SK-N-SH (cell line): ENCODE measurements around the gene ZNF467. TPM values are rescaled to one million over a fixed set of nuclear protein-coding genes. Genes with fewer than 3 reads are reported as not detected.

Experiments
- CTCF ChIA-PET: fragments of 300-600, 350-600 bp; formaldehyde crosslinking; extraction: SDS; loops from one replicate; lab custom pipeline; 2021; lab: Yijun Ruan, JAX
- POLR2A ChIA-PET: fragments of 350-600 bp; sonication (Branson Sonifier 250); formaldehyde crosslinking; extraction: SDS; loops from one replicate; lab custom pipeline; 2020; ENCODE audit warnings: antibody characterized with exemption, inconsistent platforms; lab: Yijun Ruan, JAX
- DNase-seq: peaks from one replicate; pipeline ENCODE4 v3.0.0; 2012
- H2AFZ ChIP-seq: fragments of 200-600 bp; sonication (generic); 2 replicates; pipeline ENCODE4 v1.8.1; 2016; ENCODE audit warnings: antibody characterized with exemption, mild to moderate bottlenecking, low read depth
- H3F3A ChIP-seq: fragments of 200-600 bp; sonication (generic); replicated peaks from 2 replicates; pipeline ENCODE3; 2016; ENCODE audit warnings: antibody characterized with exemption, mild to moderate bottlenecking; ENCODE audit not compliant: insufficient read depth
- H3K27ac ChIP-seq, 2 experiments: fragments of 200-500 bp in 1 of 2; fragments of 200-600 bp in 1 of 2; sonication (Bioruptor generic) in 1 of 2; sonication (generic), shearing (Covaris generic) in 1 of 2; 2 replicates each; pipeline versions ENCODE4 v1.5.1 to v1.6.1; 2014 to 2016; ENCODE audit warnings: low read depth in 2 of 2, inconsistent platforms in 1 of 2, low read length in 1 of 2, mild to moderate bottlenecking in 1 of 2, mixed read lengths in 1 of 2
- H3K27me3 ChIP-seq: fragments of 200-600 bp; sonication (generic), shearing (Covaris generic); 2 replicates; pipeline ENCODE4 v1.6.1; 2016; ENCODE audit warnings: mixed run types; ENCODE audit not compliant: insufficient read depth
- H3K36me3 ChIP-seq, 2 experiments: fragments of 200-500 bp in 1 of 2; fragments of 200-600 bp in 1 of 2; sonication (Bioruptor generic) in 1 of 2; sonication (generic) in 1 of 2; replicated peaks in 1 of 2; 2 replicates each; pipeline versions ENCODE3 to v1.5.1; 2014 to 2016; ENCODE audit warnings: low read length in 1 of 2, mild to moderate bottlenecking in 1 of 2; ENCODE audit not compliant: insufficient read depth in 2 of 2, control insufficient read depth in 1 of 2
- H3K4me1 ChIP-seq, 2 experiments: fragments of 200-500 bp in 1 of 2; fragments of 200-600 bp in 1 of 2; sonication (Bioruptor generic) in 1 of 2; sonication (generic), shearing (Covaris generic) in 1 of 2; 2 replicates each; pipeline versions ENCODE4 v1.5.1 to v1.6.1; 2014 to 2016; ENCODE audit warnings: low read depth in 1 of 2, low read length in 1 of 2, mixed run types in 1 of 2; ENCODE audit not compliant: insufficient read depth in 2 of 2, control insufficient read depth in 1 of 2
- H3K4me2 ChIP-seq: fragments of 200-600 bp; sonication (generic), shearing (Covaris generic); 2 replicates; pipeline ENCODE4 v1.6.1; 2017; ENCODE audit warnings: mixed run types
- H3K4me3 ChIP-seq, 2 experiments: fragments of 200-500 bp in 1 of 2; fragments of 200-600 bp in 1 of 2; sonication (Bioruptor generic) in 1 of 2; sonication (generic), shearing (Covaris generic) in 1 of 2; 2 replicates each; pipeline versions ENCODE4 v1.5.1 to v1.8.1; 2014 to 2016; ENCODE audit warnings: low read depth in 2 of 2, inconsistent platforms in 1 of 2, low read length in 1 of 2, mild to moderate bottlenecking in 1 of 2, mixed read lengths in 1 of 2, moderate library complexity in 1 of 2
- H3K79me2 ChIP-seq: fragments of 200-600 bp; sonication (generic); 2 replicates; pipeline ENCODE4 v1.8.1; 2017; ENCODE audit warnings: mild to moderate bottlenecking; ENCODE audit not compliant: insufficient read depth
- H3K9ac ChIP-seq: fragments of 200-600 bp; sonication (generic); 2 replicates; pipeline ENCODE4 v1.6.1; 2017; ENCODE audit warnings: mixed run types
- H3K9me2 ChIP-seq: fragments of 200-600 bp; sonication (generic); 2 replicates; pipeline ENCODE4 v1.6.1; 2017; ENCODE audit warnings: mixed run types
- H3K9me3 ChIP-seq: fragments of 200-600 bp; sonication (generic); 2 replicates; pipeline ENCODE4 v1.6.1; 2017; ENCODE audit warnings: mixed run types, mild to moderate bottlenecking, moderate library complexity
- H4K20me1 ChIP-seq: fragments of 200-600 bp; sonication (generic); 2 replicates; pipeline ENCODE4 v1.6.1; 2017; ENCODE audit warnings: mild to moderate bottlenecking, mixed run types; ENCODE audit not compliant: insufficient read depth
- FOSL2 ChIP-seq: IDR thresholded peaks from 2 replicates; pipeline ENCODE4 v1.4.0; 2012; ENCODE audit warnings: low read depth, mild to moderate bottlenecking, moderate library complexity, borderline replicate concordance
- FOXM1 ChIP-seq: IDR thresholded peaks from 2 replicates; pipeline ENCODE4 v1.4.0; 2012; ENCODE audit warnings: low read depth, mild to moderate bottlenecking
- IRF3 ChIP-seq: fragments of 150-350 bp; IDR thresholded peaks from 2 replicates; pipeline ENCODE4 v1.6.1; 2016; ENCODE audit warnings: mild to moderate bottlenecking, low read depth, low read length
- MEF2A ChIP-seq: IDR thresholded peaks from 2 replicates; pipeline ENCODE4 v1.4.0; 2012; ENCODE audit warnings: low read depth, borderline replicate concordance
- MXI1 ChIP-seq: IDR thresholded peaks from 2 replicates; pipeline ENCODE4 v1.6.1; 2012; ENCODE audit warnings: mild to moderate bottlenecking, low read depth, low read length, improper control_type of control experiment
- NRF1 ChIP-seq: IDR thresholded peaks from 2 replicates; pipeline ENCODE4 v1.6.1; 2012; ENCODE audit warnings: low read depth, mild to moderate bottlenecking, low read length
- POLR2AphosphoS5 ChIP-seq: IDR thresholded peaks from 2 replicates; pipeline ENCODE4 v1.6.1; 2012; ENCODE audit warnings: low read depth, low read length
- REST ChIP-seq: IDR thresholded peaks from 2 replicates; pipeline ENCODE4 v1.6.1; 2012; ENCODE audit warnings: mild to moderate bottlenecking, low read depth, low read length, moderate library complexity
- RFX5 ChIP-seq: IDR thresholded peaks from 2 replicates; pipeline ENCODE4 v1.6.1; 2012; ENCODE audit warnings: mild to moderate bottlenecking, improper control_type of control experiment, low read length
- RXRA ChIP-seq: IDR thresholded peaks from 2 replicates; pipeline ENCODE4 v1.4.0; 2012; ENCODE audit warnings: low read depth, mild to moderate bottlenecking, borderline replicate concordance
- SMC3 ChIP-seq: IDR thresholded peaks from 2 replicates; pipeline ENCODE4 v1.6.1; 2012; ENCODE audit warnings: low read depth, low read length, improper control_type of control experiment
- TAF1 ChIP-seq: IDR thresholded peaks from 2 replicates; pipeline ENCODE4 v1.6.1; 2012; ENCODE audit warnings: low read depth, mild to moderate bottlenecking, low read length, moderate library complexity, borderline replicate concordance
- TEAD4 ChIP-seq: IDR thresholded peaks from 2 replicates; pipeline ENCODE4 v1.4.0; 2012; ENCODE audit warnings: mild to moderate bottlenecking, borderline replicate concordance; ENCODE audit not compliant: insufficient read depth
- USF1 ChIP-seq: IDR thresholded peaks from 2 replicates; pipeline ENCODE4 v1.4.0; 2012; ENCODE audit warnings: low read depth, borderline replicate concordance
- WGBS: methylation state at CpG from one replicate; pipeline ENCODE4 v1.1.6; 2017; ENCODE audit warnings: low lambda C conversion rate; 5-methylcytosine and 5-hydroxymethylcytosine counted together
- polyA plus RNA-seq, 3 experiments: library from polyadenylated mRNA; depleted of rRNA; stranded (reverse); fragments of >200 nt; gene quantifications; 2 replicates each; pipeline ENCODE4 v1.2.3, GENCODE V29; 2012
- TF ChIP-seq, protein P1 (sequence below): IDR thresholded peaks from 2 replicates; pipeline ENCODE4; 2012

Gene ZNF467
- polyA plus RNA-seq, 1 of the 3 experiments (the other 2 are of a cell fraction) = 4.1 TPM

GRCh38 chr7:149724661-149725425 lies 48.5 kb downstream of the ZNF467 start:
- H3K4me1 ChIP-seq = peaks cover 0 to 11% of the 10 kb centered on the region in 2 experiments; a peak in 1 of 4 replicates
- no peak overlapping the region for H3K4me3 ChIP-seq
- WGBS = 92% methylated on average over 12 of the region's 12 CpGs
- H2AFZ ChIP-seq = no peak overlapping the region
- no peaks in the 10 kb centered on the region for H3K27me3 ChIP-seq
- no peak overlapping the region for H3K27ac ChIP-seq
- no peaks in the 10 kb centered on the region for H3K79me2 ChIP-seq
- TF ChIP-seq SMC3 (no peak), MXI1 (no peak), REST (no peak), RXRA (no peak), TAF1 (no peak), POLR2AphosphoS5 (no peak), USF1 (no peak), FOSL2 (no peak), IRF3 (no peak), FOXM1 (no peak), MEF2A (no peak), TEAD4 (no peak), NRF1 (no peak), RFX5 (no peak)
- TF ChIP-seq, protein P1, sequence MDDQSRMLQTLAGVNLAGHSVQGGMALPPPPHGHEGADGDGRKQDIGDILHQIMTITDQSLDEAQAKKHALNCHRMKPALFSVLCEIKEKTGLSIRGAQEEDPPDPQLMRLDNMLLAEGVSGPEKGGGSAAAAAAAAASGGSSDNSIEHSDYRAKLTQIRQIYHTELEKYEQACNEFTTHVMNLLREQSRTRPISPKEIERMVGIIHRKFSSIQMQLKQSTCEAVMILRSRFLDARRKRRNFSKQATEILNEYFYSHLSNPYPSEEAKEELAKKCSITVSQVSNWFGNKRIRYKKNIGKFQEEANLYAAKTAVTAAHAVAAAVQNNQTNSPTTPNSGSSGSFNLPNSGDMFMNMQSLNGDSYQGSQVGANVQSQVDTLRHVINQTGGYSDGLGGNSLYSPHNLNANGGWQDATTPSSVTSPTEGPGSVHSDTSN = no peak
- peaks cover 7 to 88% of the 10 kb centered on the region in 2 experiments for H3K36me3 ChIP-seq
- H3F3A ChIP-seq = no peaks in the 10 kb centered on the region
- no peaks in the 10 kb centered on the region for H3K9me2 ChIP-seq
- no peak overlapping the region for H3K9ac ChIP-seq
- POLR2A ChIA-PET = no interaction called here
- no peak overlapping the region for H3K4me2 ChIP-seq
- no peak for DNase-seq
- no peaks in the 10 kb centered on the region for H4K20me1 ChIP-seq
- H3K9me3 ChIP-seq = no peaks in the 10 kb centered on the region
- CTCF ChIA-PET = interaction anchor here (1.4 to 2.5 kb wide), 4 partner anchors 9 to 65 kb away, joined by 3 to 11 read pairs (median 6); no protein-coding TSS in a partner anchor
